Measurements from ENCODE around the gene RASGRF2.

RASGRF2 gene

GRCh38 chr5:80926979-80927656 lies 33.0 kb upstream of the RASGRF2 start:
- H3K36me3 ChIP-seq (ENCODE audit: control insufficient read depth, insufficient read depth, low read length): no peaks in the 10 kb centered on the region
- no peak overlapping the region for H3K4me2 ChIP-seq (ENCODE audit: low read length)
- H3K9me3 ChIP-seq (ENCODE audit: control insufficient read depth, low read length): no peaks in the 10 kb centered on the region
- no peak overlapping the region for H3K4me3 ChIP-seq (ENCODE audit: low read depth, low read length)
- H3K27me3 ChIP-seq (ENCODE audit: control insufficient read depth, insufficient read depth, low read length): no peaks in the 10 kb centered on the region
- H3K79me2 ChIP-seq: no peaks in the 10 kb centered on the region
- no peak overlapping the region for H3K9ac ChIP-seq
- no peak overlapping the region for H3K27ac ChIP-seq
- TF ChIP-seq CTCF (IDR thresholded peaks at IDR 0.05): no peak
- no peaks in the 10 kb centered on the region for H3K4me1 ChIP-seq
- no peak overlapping the region for H2AFZ ChIP-seq

GRCh38 chr5:80928073-80928472 lies 32.1 kb upstream of the RASGRF2 start:
- H3K27ac ChIP-seq: no peak overlapping the region
- no peak overlapping the region for H2AFZ ChIP-seq
- H3K9me3 ChIP-seq (ENCODE audit: control insufficient read depth, low read length): no peaks in the 10 kb centered on the region
- H3K4me1 ChIP-seq: no peaks in the 10 kb centered on the region
- no peaks in the 10 kb centered on the region for H3K36me3 ChIP-seq (ENCODE audit: control insufficient read depth, insufficient read depth, low read length)
- no peak overlapping the region for H3K4me2 ChIP-seq (ENCODE audit: low read length)
- H3K79me2 ChIP-seq: no peaks in the 10 kb centered on the region
- no peaks in the 10 kb centered on the region for H3K27me3 ChIP-seq (ENCODE audit: control insufficient read depth, insufficient read depth, low read length)
- TF ChIP-seq CTCF (IDR thresholded peaks at IDR 0.05): no peak
- no peak overlapping the region for H3K9ac ChIP-seq
- H3K4me3 ChIP-seq (ENCODE audit: low read depth, low read length): no peak overlapping the region

- Histone ChIP-seq H3K9me3 (ENCODE audit: control insufficient read depth, low read length) (no peaks in the 10 kb centered on the region), H3K4me1 (no peaks in the 10 kb centered on the region), H3K9ac (no peak overlapping the region), H3K4me2 (ENCODE audit: low read length) (no peak overlapping the region), H2AFZ (no peak overlapping the region), H3K79me2 (no peaks in the 10 kb centered on the region), H3K36me3 (ENCODE audit: control insufficient read depth, insufficient read depth, low read length) (no peaks in the 10 kb centered on the region), H3K27me3 (ENCODE audit: control insufficient read depth, insufficient read depth, low read length) (no peaks in the 10 kb centered on the region), H3K4me3 (ENCODE audit: low read depth, low read length) (no peak overlapping the region), H3K27ac (no peak overlapping the region)
- TF ChIP-seq CTCF (IDR thresholded peaks at IDR 0.05): no peak
Measured at GRCh38 chr5:80930940-80931339, 29.2 kb upstream of the RASGRF2 start.

GRCh38 chr5:80931411-80931810 lies 28.8 kb upstream of the RASGRF2 start:
- no peak overlapping the region for H3K4me2 ChIP-seq (ENCODE audit: low read length)
- no peak for TF ChIP-seq CTCF (IDR thresholded peaks at IDR 0.05)
- no peaks in the 10 kb centered on the region for H3K27me3 ChIP-seq (ENCODE audit: control insufficient read depth, insufficient read depth, low read length)
- H3K27ac ChIP-seq: no peak overlapping the region
- no peak overlapping the region for H3K4me3 ChIP-seq (ENCODE audit: low read depth, low read length)
- no peak overlapping the region for H3K9ac ChIP-seq
- H3K9me3 ChIP-seq (ENCODE audit: control insufficient read depth, low read length): no peaks in the 10 kb centered on the region
- H2AFZ ChIP-seq: no peak overlapping the region
- no peaks in the 10 kb centered on the region for H3K36me3 ChIP-seq (ENCODE audit: control insufficient read depth, insufficient read depth, low read length)
- H3K79me2 ChIP-seq: no peaks in the 10 kb centered on the region
- H3K4me1 ChIP-seq: no peaks in the 10 kb centered on the region

GRCh38 chr5:80933036-80933435 lies 27.1 kb upstream of the RASGRF2 start:
- no peak overlapping the region for H3K27ac ChIP-seq
- no peaks in the 10 kb centered on the region for H3K36me3 ChIP-seq (ENCODE audit: control insufficient read depth, insufficient read depth, low read length)
- no peak overlapping the region for H2AFZ ChIP-seq
- no peak overlapping the region for H3K4me3 ChIP-seq (ENCODE audit: low read depth, low read length)
- H3K9ac ChIP-seq: no peak overlapping the region
- H3K4me2 ChIP-seq (ENCODE audit: low read length): no peak overlapping the region
- no peak for TF ChIP-seq CTCF (IDR thresholded peaks at IDR 0.05)
- no peaks in the 10 kb centered on the region for H3K79me2 ChIP-seq
- H3K27me3 ChIP-seq (ENCODE audit: control insufficient read depth, insufficient read depth, low read length): no peaks in the 10 kb centered on the region
- H3K9me3 ChIP-seq (ENCODE audit: control insufficient read depth, low read length): no peaks in the 10 kb centered on the region
- H3K4me1 ChIP-seq: no peaks in the 10 kb centered on the region

Measured in parathyroid adenoma (tissue), 2 donors.